Caco-2 (cell line): ENCODE data around the gene TMEM80. TPM values are rescaled to one million over a fixed set of nuclear protein-coding genes. Genes with fewer than 3 reads are reported as not detected.

Experiments used
- BruUV-seq: library from RNA; stranded (reverse); fragments of 400-500 nt; replicated peaks from 2 replicates; lab custom pipeline; 2021; lab: Mats Ljungman, UMichigan
- CTCF ChIA-PET: fragments of 300-600 bp; sonication (Branson Sonifier 250); formaldehyde crosslinking; loops from one replicate; lab custom pipeline; 2022; ENCODE audit warnings: antibody characterized with exemption; lab: Charles Lee
- POLR2A ChIA-PET: fragments of 300-600 bp; sonication (Branson Sonifier 250); formaldehyde crosslinking; loops from one replicate; lab custom pipeline; 2022; ENCODE audit warnings: antibody characterized with exemption; lab: Charles Lee
- DNase-seq, 2 experiments: peaks; one replicate each; pipeline versions ENCODE4 v3.0.0 to v3.0.0-alpha.2; 2020 to 2022
- H3K27me3 ChIP-seq: replicated peaks from 2 replicates; pipeline ENCODE4 v1.6.0; 2011; ENCODE audit warnings: low read length; ENCODE audit not compliant: control insufficient read depth, insufficient read depth
- H3K36me3 ChIP-seq: 2 replicates; pipeline ENCODE4 v1.5.1; 2011; ENCODE audit warnings: low read length; ENCODE audit not compliant: control insufficient read depth, insufficient read depth
- H3K4me1 ChIP-seq: fragments of 250-450 bp; sonication (Bioruptor Pico); 2 replicates; pipeline ENCODE4 v1.5.1; 2020; ENCODE audit warnings: mild to moderate bottlenecking
- H3K4me3 ChIP-seq: 2 replicates; pipeline ENCODE4 v1.5.1; 2011; ENCODE audit warnings: low read depth, mild to moderate bottlenecking, control low read depth, low read length
- H3K9me3 ChIP-seq: fragments of 250-450 bp; sonication (Bioruptor Pico); 2 replicates; pipeline ENCODE4 v1.5.1; 2020; ENCODE audit warnings: mild to moderate bottlenecking, moderate library complexity
- H3K27ac Mint-ChIP-seq: one replicate; pipeline ENCODE4 v1.8.0; 2022; ENCODE audit warnings: mixed read lengths; ENCODE audit not compliant: unreplicated experiment
- H3K27me3 Mint-ChIP-seq: one replicate; pipeline ENCODE4 v1.8.0; 2022; ENCODE audit warnings: mixed read lengths; ENCODE audit not compliant: insufficient read depth, unreplicated experiment
- H3K36me3 Mint-ChIP-seq: one replicate; pipeline ENCODE4 v1.8.0; 2022; ENCODE audit warnings: mild to moderate bottlenecking, mixed read lengths; ENCODE audit not compliant: insufficient read depth, unreplicated experiment
- H3K4me1 Mint-ChIP-seq: one replicate; pipeline ENCODE4 v1.8.0; 2022; ENCODE audit warnings: low read depth, mixed read lengths; ENCODE audit not compliant: unreplicated experiment
- H3K4me3 Mint-ChIP-seq: one replicate; pipeline ENCODE4 v1.8.0; 2022; ENCODE audit warnings: mild to moderate bottlenecking, moderate library complexity, mixed read lengths; ENCODE audit not compliant: unreplicated experiment
- H3K9me3 Mint-ChIP-seq: one replicate; pipeline ENCODE4 v1.8.0; 2022; ENCODE audit warnings: mixed read lengths; ENCODE audit not compliant: unreplicated experiment
- CTCF ChIP-seq, 2 experiments: fragments of 200-600 bp in 1 of 2; IDR thresholded peaks; 1 replicate in 1 of 2; 2 replicates in 1 of 2; pipeline versions ENCODE4 v1.5.1 to v1.8.0; 2011 to 2022; ENCODE audit warnings: antibody characterized with exemption in 1 of 2, control low read depth in 1 of 2, inconsistent platforms in 1 of 2, low read depth in 1 of 2, low read length in 1 of 2, mild to moderate bottlenecking in 1 of 2, moderate library complexity in 1 of 2; ENCODE audit not compliant: insufficient read depth in 1 of 2, severe bottlenecking in 1 of 2, unreplicated experiment in 1 of 2
- intact Hi-C: fragments of 100-400 bp; cut with micrococcal nuclease; formaldehyde crosslinking; loops from one replicate; pipeline ENCODE4 v1.10.0; 2022; ENCODE audit not compliant: unreplicated experiment
- total RNA-seq: library from RNA; stranded (reverse); gene quantifications from 2 replicates; pipeline ENCODE4 v1.2.3, GENCODE V29; 2022

The TMEM80 gene
- total RNA-seq, 1 experiment from 2014 or later = 74.7 TPM

- H3K36me3 Mint-ChIP-seq = peaks cover 76% of the 10 kb centered on the region
Measured at GRCh38 chr11:724049-724777, 28.6 kb downstream of the TMEM80 start.

GRCh38 chr11:724778-725386 is 29.3 kb downstream of the TMEM80 start:
- Mint-ChIP-seq H3K27ac (no peak overlapping the region), H3K9me3 (no peaks in the 10 kb centered on the region), H3K4me3 (no peak overlapping the region), H3K27me3 (no peaks in the 10 kb centered on the region), H3K4me1 (peaks cover 3% of the 10 kb centered on the region), H3K36me3 (peaks cover 76% of the 10 kb centered on the region)
- ChIA-PET CTCF (interaction anchor here (0.6 kb wide), 1 partner anchor 170 kb away, joined by 4 read pairs; no protein-coding TSS in a partner anchor), POLR2A (no interaction called here)
- no peak for TF ChIP-seq CTCF (IDR thresholded peaks at IDR 0.05; ENCODE audit: insufficient read depth in 1 of 2, low read depth in 1 of 2, low read length in 1 of 2, severe bottlenecking in 1 of 2, unreplicated experiment in 1 of 2)
- Histone ChIP-seq H3K4me3 (no peak overlapping the region), H3K4me1 (peaks cover 13% of the 10 kb centered on the region), H3K36me3 (peaks cover 7% of the 10 kb centered on the region), H3K27me3 (no peaks in the 10 kb centered on the region), H3K9me3 (no peaks in the 10 kb centered on the region)
- no peak for DNase-seq
- intact Hi-C loops = loop anchor here (10.0 kb wide), 1 partner anchor 170 kb away; no protein-coding TSS in a partner anchor
- BruUV-seq = no TSS peak

More at GRCh38 chr11:724049-724777, 28.6 kb downstream of the TMEM80 start:
- DNase-seq = no peak
- Mint-ChIP-seq H3K27me3 (no peaks in the 10 kb centered on the region), H3K9me3 (no peaks in the 10 kb centered on the region), H3K4me1 (no peaks in the 10 kb centered on the region), H3K4me3 (no peak overlapping the region), H3K27ac (no peak overlapping the region)
- H3K4me1 ChIP-seq = peaks cover 6% of the 10 kb centered on the region
- ChIA-PET CTCF (interaction anchor here (0.6 kb wide), 1 partner anchor 169 kb away, joined by 4 read pairs; no protein-coding TSS in a partner anchor), POLR2A (no interaction called here)
- intact Hi-C loops = loop anchor here (10.0 kb wide), 1 partner anchor 169 kb away; no protein-coding TSS in a partner anchor
- no peak overlapping the region for H3K4me3 ChIP-seq
- H3K9me3 ChIP-seq = no peaks in the 10 kb centered on the region
- no peaks in the 10 kb centered on the region for H3K27me3 ChIP-seq
- no peak for TF ChIP-seq CTCF (IDR thresholded peaks at IDR 0.05; ENCODE audit: insufficient read depth in 1 of 2, low read depth in 1 of 2, low read length in 1 of 2, severe bottlenecking in 1 of 2, unreplicated experiment in 1 of 2)
- H3K36me3 ChIP-seq = peaks cover 7% of the 10 kb centered on the region
- BruUV-seq = no TSS peak

- H3K27me3 ChIP-seq = no peaks in the 10 kb centered on the region
- Mint-ChIP-seq H3K36me3 (peaks cover 71% of the 10 kb centered on the region), H3K9me3 (no peaks in the 10 kb centered on the region), H3K4me1 (peaks cover 4% of the 10 kb centered on the region), H3K27me3 (no peaks in the 10 kb centered on the region), H3K4me3 (no peak overlapping the region), H3K27ac (no peak overlapping the region)
- H3K9me3 ChIP-seq = no peaks in the 10 kb centered on the region
- H3K36me3 ChIP-seq = peaks cover 7% of the 10 kb centered on the region
- H3K4me3 ChIP-seq = no peak overlapping the region
- BruUV-seq = no TSS peak
- ChIA-PET CTCF (interaction anchor here (0.5 to 1.2 kb wide), 3 partner anchors 19 to 181 kb away, joined by 3 to 8 read pairs (median 4); no protein-coding TSS in a partner anchor), POLR2A (no interaction called here)
- peaks cover 15% of the 10 kb centered on the region for H3K4me1 ChIP-seq
- intact Hi-C loops = loop anchor here (10.0 kb wide), 1 partner anchor 171 kb away; no protein-coding TSS in a partner anchor
- TF ChIP-seq CTCF (IDR thresholded peaks at IDR 0.05; ENCODE audit: insufficient read depth in 1 of 2, low read depth in 1 of 2, low read length in 1 of 2, severe bottlenecking in 1 of 2, unreplicated experiment in 1 of 2) = no peak
- no peak for DNase-seq
Measured at GRCh38 chr11:725624-726202, 30.1 kb downstream of the TMEM80 start.
